GM18861 (cell line): Measurements from ENCODE around the gene ARFGEF3.
"Not testable (repeated sequence)": the region's sequence is repeated elsewhere in the genome, so short reads cannot be mapped to it uniquely, and the experiment has no call there.

Experiments used
- ATAC-seq: cut with Tn5 transposase; IDR thresholded peaks from one replicate; pipeline ENCODE4 v1.9.1; 2021; ENCODE audit not compliant: unreplicated experiment

Gene ARFGEF3

DNA sequence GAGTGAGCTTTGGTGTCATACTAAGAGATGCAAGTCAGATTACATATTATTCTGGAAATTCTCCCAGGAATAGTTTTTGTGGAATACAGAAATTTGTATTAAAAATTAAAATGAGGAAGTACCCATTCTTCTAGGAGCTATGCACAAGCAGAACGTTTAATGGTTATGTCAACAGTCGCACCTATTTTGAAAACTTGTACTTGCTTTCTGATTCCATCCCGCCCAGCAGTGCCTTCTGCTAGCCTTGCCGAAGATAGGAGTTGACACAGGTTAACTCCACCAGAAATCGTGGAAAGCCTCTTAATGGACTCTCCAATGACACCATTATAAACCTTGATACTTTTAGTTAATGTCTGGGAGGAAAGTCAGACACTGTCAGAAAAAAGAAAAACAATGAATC, 49.9 kb downstream of the ARFGEF3 start:
- ATAC-seq, result no peak

DNA sequence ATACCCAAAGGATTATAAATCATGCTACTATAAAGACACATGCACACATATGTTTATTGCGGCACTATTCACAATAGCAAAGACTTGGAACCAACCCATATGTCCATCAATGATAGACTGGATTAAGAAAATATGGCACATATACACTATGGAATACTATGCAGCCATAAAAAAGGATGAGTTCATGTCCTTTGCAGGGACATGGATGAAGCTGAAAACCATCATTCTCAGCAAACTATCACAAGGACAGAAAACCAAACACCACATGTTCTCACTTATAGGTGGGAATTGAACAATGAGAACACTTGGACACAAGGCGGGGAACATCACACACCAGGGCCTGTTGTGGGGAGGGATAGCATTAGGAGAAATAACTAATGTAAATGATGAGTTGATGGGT, 50.8 kb downstream of the ARFGEF3 start:
- not testable (repeated sequence) for ATAC-seq

DNA sequence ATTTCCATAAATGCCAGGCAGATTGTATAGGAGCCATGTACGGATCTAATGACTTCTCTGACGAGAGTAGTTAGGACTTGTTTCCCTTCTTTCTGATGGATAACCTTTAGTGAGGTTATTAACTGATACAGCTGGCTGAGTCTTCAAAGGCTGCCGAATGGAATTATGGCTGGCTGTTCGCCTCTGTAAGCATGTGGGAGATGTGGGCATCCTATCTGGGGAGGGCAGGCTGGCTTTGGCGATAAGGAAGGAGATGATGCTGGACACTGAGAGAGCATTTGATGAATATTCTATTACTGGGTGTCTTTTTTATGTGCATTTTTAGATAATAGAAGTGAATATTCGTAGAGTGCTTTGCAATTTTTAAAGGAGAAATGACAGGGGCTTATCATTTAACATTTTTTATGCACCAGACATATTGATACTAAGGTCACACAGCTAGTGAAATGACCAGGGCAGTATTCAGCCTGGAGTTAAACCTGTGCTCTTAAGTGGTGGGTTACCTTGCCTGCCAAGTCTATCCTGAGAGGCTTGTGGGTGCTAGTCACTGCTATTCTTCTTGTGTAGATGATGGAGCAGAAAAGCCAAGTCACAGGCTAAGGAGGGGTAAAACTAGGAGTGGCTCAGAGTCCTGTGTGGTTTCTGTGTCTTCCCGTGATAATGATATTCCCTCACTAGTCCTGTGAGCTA, 53.5 kb downstream of the ARFGEF3 start:
- ATAC-seq, result no peak

DNA sequence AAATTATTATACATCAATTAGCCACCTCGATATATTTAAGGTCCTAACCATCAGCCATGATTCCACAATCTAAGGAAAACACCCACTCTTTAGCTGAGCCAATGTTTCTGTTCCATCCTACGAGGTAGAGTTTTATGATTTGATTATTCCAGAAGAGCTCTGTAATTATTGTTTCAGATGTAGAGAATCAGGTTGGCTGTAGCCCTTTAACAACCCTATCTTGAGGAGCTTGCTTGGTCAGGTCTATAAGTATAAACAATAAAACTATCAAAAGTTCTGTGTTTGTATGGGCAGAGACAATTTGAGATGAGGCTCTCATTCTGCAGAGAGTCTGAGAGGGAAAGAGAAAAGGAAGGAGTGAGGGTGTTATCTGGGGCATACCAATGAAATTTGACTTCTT, 56.7 kb downstream of the ARFGEF3 start, which contains the start of gene PBOV1:
PBOV1 (minus strand) TSS at position 43 of the 400 bp plus-strand sequence. CDS start 96 bp downstream, outside the sequence.
- no peak for ATAC-seq

DNA sequence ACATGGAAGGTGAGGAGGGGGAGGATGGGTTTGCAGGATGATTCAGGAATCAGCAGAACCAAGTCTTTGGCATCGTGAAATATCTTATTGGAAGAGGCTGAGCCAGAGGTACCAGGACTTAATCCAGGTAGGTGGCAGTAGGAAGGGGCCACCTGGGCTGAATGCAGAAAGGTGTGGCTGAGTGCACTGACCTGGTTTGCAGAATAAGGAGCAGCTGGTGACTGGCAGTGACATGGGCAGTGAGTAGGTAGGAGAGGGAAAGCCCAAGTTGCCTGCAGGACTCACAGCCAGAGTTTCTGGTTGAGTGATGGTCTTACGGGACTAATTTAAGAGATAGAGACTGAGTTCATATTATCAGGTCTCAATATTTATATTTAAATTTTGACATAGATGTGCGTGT, 57.7 kb downstream of the ARFGEF3 start:
- ATAC-seq, result no peak

DNA sequence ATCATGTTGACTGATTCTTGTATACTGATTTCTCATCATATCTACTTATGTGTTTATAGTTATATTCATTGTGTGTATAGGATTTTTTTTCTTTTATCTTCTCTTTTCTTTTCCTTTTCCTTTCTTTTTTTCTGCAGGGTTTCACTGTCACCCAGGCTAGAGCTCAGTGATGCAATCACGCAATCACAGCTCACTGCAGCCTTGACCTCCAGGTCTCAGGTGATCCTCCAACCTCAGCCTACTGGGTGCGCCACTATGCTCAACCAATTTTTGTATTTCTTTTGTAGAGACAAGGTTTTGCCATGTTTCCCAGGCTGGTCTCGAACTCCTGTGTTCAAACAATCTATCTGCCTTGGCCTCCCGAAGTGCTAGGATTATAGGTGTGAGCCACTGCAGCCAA, 58.2 kb downstream of the ARFGEF3 start:
- ATAC-seq, result no peak

DNA sequence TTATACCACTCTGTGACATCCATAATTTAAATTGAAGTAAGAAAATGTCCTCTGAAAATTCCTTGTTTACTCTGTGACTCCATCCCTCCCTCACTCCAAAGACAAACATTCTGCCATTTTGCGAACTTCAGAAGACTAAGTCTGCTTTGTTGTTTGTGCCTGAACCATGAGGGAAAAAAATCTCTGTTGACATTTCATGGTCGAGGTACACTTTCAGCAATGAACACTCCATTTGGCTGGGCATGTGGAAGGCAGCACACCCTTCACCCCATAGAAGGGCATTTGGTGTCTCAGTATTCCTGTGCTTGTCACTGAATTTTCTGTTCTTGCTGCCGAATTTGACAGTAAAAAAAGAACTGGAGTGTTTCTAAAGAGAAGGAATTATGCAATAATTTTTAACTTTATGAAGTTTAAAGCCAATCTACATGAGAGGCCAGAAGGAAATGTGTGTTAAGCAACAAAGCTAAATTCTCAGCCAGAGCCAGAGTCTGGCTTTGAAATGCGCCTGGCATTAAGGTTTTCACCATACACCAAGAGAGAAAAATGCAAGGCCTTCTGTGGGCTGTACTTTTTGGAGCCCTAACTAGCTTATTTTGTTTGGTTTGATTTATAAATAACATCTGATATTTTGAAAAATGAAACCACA, 61.3 kb downstream of the ARFGEF3 start:
- no peak for ATAC-seq

DNA sequence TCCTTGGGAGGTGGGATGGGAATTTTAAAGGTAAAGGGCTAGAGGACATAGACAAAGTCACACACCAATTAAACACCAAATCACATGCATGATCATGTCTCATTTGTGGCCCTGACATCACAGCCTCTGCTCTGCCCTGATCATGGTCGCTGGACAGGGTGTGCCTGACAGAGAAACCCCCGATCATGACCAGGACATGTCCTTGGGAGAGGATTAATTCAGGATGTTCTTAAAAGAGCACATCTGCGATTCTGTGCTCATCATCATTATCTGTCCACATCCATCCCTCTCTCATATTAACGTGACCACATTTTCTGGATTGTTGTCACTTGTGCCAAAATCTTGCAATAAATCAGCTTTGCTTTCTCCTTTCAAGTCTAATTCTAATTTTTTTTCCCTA, 64.2 kb downstream of the ARFGEF3 start:
- no peak for ATAC-seq

DNA sequence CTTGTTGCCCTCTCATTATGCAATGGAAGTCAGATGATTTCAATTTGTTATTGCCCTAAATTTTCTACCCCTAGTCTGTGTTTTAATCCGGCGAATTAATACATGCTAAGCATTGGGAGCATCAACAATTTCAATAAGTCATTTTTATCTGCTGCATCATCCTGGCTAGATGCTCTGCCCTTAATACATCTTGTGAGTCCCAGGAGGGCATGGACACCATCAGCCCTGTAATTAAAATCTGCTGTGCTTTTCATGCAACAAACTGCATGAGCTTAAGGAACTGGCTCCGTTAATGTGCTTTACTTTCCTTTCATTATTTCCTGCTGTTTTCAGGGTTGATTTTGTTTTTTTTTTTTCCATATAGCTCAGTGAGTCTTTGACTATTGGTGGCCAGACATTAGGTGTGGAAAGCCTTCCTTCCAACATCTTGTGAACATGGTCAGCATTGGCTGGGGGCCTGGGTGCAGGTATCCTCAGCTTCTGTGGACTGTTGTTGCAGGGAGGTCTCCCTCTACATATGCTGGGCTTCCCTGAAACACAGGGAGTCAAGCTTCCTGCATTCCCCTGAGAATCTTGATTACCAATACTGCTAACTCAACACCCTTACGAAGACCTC, 65.1 kb downstream of the ARFGEF3 start:
- ATAC-seq, result no peak

DNA sequence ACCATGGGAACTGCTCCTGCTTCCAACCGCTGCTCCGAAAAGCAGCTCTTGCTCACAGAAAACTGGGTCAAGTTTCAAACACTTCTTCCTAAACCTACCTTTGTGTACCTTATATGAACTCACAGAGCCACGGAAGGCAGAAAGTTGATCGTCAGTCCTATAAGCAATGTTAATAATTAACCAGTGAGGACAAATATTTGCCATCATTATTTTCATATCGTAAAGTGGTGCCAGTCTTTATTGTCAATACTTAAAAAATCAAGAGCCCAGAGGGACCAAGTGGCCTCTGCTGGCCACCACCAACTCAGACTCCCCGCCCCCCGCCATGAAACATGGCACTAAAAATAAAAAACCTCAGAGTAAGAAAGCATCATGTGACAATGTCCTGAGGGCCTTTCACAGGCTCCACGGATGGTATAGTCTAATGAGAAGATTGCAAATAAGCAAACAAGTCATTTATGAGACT, 65.6 kb downstream of the ARFGEF3 start:
- ATAC-seq, result no peak

DNA sequence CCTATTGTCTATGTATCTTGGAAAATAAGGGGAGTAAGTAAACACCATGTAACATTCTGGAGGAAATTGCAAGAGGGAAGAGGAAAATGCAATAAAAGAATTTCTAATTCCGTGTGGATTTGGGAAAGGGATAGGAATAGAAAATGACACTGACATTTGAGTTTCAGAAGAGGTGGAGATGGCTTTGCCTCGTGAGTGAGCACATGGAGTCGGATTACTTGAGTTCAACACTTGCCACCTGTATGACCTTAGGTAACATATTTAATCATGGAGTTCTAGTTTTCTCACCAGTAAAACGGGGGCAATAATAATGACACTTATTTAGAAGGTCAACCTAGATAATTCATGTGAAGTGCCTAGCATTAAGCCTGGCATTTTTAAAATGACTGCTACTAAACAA, 67.3 kb downstream of the ARFGEF3 start:
- ATAC-seq, result no peak

DNA sequence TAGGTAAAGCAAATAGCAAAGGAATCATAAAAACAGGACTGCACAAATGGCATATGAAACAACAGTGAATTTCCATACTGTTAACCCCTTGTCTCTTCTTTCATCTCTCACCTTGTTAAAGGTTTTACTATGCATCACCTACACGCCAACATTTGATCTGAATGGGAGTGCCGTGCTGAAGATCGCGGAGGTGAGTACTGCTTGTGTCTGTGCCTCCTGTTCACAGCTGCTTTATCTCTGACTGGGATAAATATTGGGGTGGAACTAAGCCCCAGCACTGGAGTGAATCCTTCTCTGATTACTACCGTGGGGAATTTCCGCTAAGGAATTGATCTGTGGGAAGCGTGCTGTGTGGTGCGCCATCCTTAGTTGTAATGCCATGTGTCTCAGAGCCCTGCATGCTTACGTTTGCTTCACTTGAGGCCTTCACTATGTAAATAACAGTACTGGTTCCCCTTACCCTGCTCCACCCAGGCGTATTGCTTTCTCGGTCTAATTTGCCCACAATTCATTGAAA, 68.0 kb downstream of the ARFGEF3 start:
- no peak for ATAC-seq

DNA sequence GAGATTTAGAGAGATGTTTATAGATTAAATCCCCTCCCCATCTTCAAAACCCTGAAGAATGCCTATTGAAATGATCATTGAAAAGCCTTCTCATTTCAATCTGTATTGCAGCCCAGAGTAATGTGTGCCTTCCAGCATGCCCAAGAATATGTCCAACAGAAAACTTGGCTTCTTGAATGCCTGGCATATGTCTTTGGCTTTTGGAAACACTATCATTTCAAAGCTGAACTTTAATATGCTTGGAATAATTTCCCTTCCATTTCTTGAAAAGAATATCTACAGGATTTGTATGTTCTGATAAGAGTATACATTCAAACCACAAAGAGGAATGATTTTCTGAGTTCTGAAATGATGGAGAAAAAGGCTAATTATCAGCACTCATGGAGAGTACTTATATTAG, 68.5 kb downstream of the ARFGEF3 start:
- ATAC-seq, result no peak

DNA sequence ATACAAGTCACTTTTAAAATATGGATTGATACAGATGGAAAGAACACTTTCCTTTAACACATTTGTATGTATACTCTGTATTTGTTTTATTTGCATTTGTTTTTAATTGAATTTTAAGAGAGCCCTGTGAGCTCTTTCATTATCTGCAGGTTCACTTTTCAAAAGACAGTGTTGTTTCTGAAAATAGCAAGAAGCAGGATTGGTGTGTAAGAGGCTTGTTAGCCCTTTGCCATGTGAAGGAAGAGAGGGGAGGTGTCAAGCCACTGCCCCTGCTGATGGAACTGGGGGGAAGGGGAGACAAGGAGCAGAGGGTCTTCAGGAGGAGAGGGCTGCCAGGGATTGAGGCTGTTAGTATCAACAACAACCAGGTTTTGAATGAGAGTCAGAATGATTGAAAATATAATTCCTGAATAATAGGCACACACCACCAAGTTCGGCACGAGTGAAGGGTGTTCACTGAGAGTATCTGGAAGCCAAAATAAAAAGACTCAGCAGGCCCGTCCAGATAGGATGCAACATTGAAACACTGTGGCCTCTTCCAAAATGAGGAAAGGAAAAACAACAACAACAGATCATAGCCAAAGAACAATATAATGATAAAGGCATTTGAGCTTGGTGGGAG, 69.1 kb downstream of the ARFGEF3 start:
- ATAC-seq, result no peak

DNA sequence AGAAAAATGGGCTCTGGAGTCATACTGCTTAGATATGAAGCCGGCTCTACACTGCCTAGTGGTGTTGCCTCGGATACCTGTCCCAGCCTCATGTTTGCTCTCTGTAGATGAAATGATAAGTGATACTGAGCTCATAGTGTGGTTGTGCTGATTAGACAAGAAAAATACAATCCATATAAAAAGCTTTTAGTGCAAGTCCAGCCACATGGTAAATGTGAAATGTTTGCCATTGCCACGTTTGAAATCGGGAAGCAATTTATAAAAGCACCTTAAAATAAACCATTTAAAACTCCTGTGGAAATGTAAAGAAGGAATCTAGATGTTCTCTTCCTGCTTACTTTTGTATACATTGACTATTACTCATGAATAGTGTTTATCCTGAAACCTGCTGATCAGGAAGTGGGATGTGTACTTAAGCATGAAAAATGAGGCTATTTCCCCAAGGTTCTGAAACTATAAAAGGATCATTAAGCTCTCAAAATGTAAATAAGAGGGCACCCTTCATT, 69.7 kb downstream of the ARFGEF3 start:
- no peak for ATAC-seq

DNA sequence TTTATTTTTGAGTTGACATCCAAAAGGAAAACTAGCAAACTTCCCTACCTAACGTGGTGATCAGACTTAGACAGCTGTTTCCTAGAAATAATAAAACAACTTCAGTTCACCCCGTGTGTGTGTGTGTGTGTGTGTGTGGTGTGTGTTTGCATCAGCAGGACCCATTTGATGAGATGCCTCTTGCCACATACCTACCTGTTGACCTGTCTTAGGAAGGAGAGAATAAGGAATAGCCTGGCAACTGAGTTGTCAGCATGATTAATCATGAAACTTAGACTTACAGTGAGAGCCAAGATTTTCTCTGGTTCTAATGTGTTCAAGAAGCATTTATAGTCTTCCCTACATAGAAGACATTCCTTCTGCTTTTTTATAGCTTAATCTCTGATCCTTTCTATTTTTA, 72.6 kb downstream of the ARFGEF3 start:
- no peak for ATAC-seq

DNA sequence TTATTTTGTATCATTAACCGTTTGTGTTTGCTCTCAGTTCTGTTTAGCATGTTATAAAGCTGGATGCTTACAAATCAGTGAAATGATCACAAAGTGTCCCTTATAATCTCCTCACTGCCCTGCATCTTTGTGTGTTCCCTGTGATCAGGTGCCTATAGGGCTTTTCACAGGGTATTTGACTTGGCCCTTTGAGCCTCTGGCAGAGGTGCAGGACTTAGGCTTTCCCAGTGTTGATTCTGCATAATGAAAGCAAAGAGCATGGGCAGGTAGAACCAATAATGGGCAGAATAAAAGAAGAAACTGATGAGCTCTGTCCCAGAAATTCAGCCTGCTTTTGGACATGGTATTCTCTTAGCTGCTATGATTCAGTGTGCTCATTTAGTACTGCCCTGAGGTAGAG, 73.5 kb downstream of the ARFGEF3 start:
- no peak for ATAC-seq

DNA sequence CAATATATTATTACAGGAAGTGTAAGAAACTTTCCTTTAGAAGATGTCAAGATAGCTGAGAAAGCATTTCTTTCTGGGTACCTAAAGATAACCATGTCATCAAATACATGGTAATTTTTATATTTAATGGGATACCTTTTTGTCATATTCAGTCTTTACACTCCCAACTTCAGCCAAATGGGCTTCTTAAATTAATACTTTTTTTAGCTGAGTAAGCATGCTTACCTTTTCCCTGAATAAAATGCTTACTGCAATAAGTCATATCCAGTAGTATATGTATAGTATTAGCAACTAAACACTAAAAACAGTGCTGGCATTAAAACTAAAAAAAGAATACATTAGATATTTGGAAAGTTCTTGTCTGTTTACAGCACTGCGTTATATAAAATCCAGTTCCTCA, 74.0 kb downstream of the ARFGEF3 start:
- no peak for ATAC-seq

DNA sequence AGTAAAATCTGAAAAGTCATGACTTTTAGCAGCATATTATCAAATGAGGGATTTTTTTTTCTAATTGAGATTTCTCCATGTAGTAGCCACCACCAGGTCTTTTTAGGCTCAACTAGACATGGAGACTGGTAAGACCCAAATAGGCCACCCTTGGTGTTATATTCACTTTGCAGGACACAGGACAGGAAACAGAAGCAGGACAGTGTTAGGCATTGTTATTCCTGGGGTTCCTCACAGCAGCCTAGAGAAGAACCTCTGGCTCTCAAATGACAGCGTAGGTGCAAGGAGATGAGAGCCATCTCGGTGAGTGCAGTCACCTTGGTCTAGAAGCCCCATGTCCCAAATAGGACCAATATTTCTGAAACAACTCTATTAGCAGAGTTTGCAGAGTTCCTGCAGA, 75.7 kb downstream of the ARFGEF3 start:
- ATAC-seq, result no peak

DNA sequence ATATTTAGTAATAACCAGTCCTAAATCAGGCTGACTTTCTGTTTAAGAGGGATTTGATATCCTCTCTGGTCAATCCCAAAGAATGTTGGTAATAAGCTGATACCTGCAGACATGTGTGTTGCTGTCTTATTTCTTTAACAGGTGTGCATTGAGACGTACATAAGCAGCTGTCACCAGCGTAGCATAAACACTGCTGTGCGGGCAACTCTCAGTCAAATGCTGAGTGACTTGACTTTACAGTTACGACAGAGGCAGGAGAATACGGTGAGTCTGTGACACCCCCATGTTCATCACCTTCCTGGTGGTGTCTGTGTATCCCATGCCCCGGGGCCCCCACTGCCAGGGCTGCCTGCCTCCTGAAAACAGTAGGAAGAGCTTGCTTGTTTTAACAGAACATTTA, 76.6 kb downstream of the ARFGEF3 start:
- no peak for ATAC-seq

DNA sequence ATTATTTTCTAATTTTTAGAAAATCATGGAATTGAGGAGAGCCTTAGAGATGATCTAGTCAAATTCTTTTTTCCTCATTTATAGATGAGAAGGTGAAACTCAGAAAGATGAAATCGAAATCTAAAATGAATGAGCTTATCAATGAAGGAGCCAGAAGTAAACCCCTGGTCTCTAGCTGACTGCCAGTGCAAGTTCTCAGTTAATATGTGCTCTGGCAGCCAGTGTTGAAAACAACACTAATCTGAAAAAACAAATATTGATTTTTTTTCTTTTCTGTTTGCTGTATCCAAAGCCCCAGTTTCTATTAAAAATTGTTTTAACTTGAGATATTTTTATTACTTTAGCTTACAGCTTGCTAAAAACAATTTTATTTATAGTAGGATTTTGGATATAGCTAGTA, 78.0 kb downstream of the ARFGEF3 start:
- ATAC-seq, result no peak
